Bronchial epithelial cell (primary cell): ENCODE measurements around the gene HELZ2. TPM values are rescaled to one million over a fixed set of nuclear protein-coding genes. Genes with fewer than 3 reads are reported as not detected.
"Not testable (repeated sequence)": the region's sequence is repeated elsewhere in the genome, so short reads cannot be mapped to it uniquely, and the experiment has no call there.

Experiments used
- DNase-seq: peaks from one replicate; pipeline ENCODE4 v3.0.0-alpha.2; 2010; ENCODE audit warnings: low read depth
- FAIRE-seq: peaks from 2 replicates; lab custom pipeline; 2011; peaks lifted over from hg19 to GRCh38; lab: Jason Lieb, UNC
- H3K27me3 ChIP-seq: 2 replicates; pipeline ENCODE4 v1.5.1; 2011; ENCODE audit warnings: low read length; ENCODE audit not compliant: control insufficient read depth, insufficient read depth
- H3K36me3 ChIP-seq: 2 replicates; pipeline ENCODE4 v1.5.1; 2011; ENCODE audit warnings: low read length; ENCODE audit not compliant: control insufficient read depth, insufficient read depth
- H3K4me3 ChIP-seq: 2 replicates; pipeline ENCODE4 v1.5.1; 2011; ENCODE audit warnings: mild to moderate bottlenecking, low read depth, low read length, control low read depth
- CTCF ChIP-seq: IDR thresholded peaks from 2 replicates; pipeline ENCODE4 v1.5.1; 2011; ENCODE audit warnings: mild to moderate bottlenecking, moderate library complexity, low read length, control low read depth, inconsistent platforms; ENCODE audit not compliant: insufficient read depth, severe bottlenecking
- total RNA-seq: library from RNA; depleted of rRNA; stranded (reverse); fragments of >200 nt; gene quantifications from 2 replicates; pipeline ENCODE4 v1.2.1, GENCODE V29; 2014

HELZ2 gene
- total RNA-seq, 1 donor from 2014 or later, result 13.7 TPM

GRCh38 chr20:63560333-63560805, 13.7 kb downstream of the HELZ2 start:
- no peaks in the 10 kb centered on the region for H3K27me3 ChIP-seq
- H3K4me3 ChIP-seq, result no peak overlapping the region
- no peak for TF ChIP-seq CTCF
- FAIRE-seq (peak; percentile 91), DNase-seq (no peak)
- peaks cover 18% of the 10 kb centered on the region for H3K36me3 ChIP-seq

GRCh38 chr20:63559485-63560332, 14.3 kb downstream of the HELZ2 start:
- not testable (repeated sequence) for H3K4me3 ChIP-seq, FAIRE-seq
- peaks cover 18% of the 10 kb centered on the region for H3K36me3 ChIP-seq

GRCh38 chr20:63558804-63559484, 15.1 kb downstream of the HELZ2 start:
- Histone ChIP-seq H3K4me3 (no peak overlapping the region), H3K36me3 (peaks cover 18% of the 10 kb centered on the region), H3K27me3 (no peaks in the 10 kb centered on the region)
- TF ChIP-seq CTCF, result no peak
- DNase-seq (no peak), FAIRE-seq (no peak)

More at GRCh38 chr20:63559485-63560332, 14.3 kb downstream of the HELZ2 start:
- DNase-seq, H3K27me3 ChIP-seq: not testable (repeated sequence)

GRCh38 chr20:63557481-63557891, 16.6 kb downstream of the HELZ2 start:
- Histone ChIP-seq H3K27me3 (no peaks in the 10 kb centered on the region), H3K36me3 (peaks cover 16% of the 10 kb centered on the region), H3K4me3 (no peak overlapping the region)
- no peak for FAIRE-seq
- no peak for TF ChIP-seq CTCF
- no peak for DNase-seq

GRCh38 chr20:63556873-63557478, 17.1 kb downstream of the HELZ2 start:
- Histone ChIP-seq H3K36me3 (peaks cover 16% of the 10 kb centered on the region), H3K27me3 (no peaks in the 10 kb centered on the region), H3K4me3 (no peak overlapping the region)
- TF ChIP-seq CTCF, result no peak
- FAIRE-seq (peak; percentile 58), DNase-seq (no peak)
